HG02678 (cell line): Measurements from ENCODE around the gene ULBP2.
"Not testable (repeated sequence)": the region's sequence is repeated elsewhere in the genome, so short reads cannot be mapped to it uniquely, and the experiment has no call there.

Source experiments
- ATAC-seq: cut with Tn5 transposase; IDR thresholded peaks from one replicate; pipeline ENCODE4 v1.9.1; 2021; ENCODE audit warnings: mild to moderate bottlenecking, moderate library complexity; ENCODE audit not compliant: unreplicated experiment

Gene ULBP2

DNA sequence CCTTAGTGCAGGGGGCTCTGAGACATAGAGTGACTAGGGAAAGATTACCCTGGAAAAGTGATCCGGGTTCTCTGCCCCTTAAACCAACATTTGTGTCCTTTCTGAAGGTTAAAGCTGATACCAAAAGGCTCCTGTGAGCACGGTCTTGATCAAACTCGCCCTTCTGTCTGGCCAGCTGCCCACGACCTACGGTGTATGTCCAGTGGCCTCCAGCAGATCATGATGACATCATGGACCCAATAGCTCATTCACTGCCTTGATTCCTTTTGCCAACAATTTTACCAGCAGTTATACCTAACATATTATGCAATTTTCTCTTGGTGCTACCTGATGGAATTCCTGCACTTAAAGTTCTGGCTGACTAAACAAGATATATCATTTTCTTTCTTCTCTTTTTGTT is 6.8 kb downstream of the ULBP2 start:
- no peak for ATAC-seq

DNA sequence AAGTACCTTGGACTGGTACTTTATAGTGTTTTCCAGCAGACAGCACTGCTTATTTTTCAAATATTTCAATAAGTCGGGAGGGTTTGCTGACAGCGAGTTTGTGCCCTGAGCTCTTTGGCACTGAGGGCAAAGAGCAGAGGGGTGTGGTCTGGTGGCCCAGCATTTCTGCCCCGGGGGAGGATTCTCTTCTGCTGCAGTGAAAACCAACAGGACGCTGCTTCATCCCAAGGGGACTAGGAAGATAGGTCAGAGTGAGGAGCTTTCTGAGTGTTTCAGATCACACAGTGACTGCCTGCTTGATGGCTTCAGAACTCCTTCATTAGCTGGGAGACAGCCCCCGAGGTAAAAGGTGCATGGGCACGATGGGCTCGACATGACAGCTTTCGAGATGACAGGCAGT is 8.6 kb downstream of the ULBP2 start:
- ATAC-seq, result no peak

DNA sequence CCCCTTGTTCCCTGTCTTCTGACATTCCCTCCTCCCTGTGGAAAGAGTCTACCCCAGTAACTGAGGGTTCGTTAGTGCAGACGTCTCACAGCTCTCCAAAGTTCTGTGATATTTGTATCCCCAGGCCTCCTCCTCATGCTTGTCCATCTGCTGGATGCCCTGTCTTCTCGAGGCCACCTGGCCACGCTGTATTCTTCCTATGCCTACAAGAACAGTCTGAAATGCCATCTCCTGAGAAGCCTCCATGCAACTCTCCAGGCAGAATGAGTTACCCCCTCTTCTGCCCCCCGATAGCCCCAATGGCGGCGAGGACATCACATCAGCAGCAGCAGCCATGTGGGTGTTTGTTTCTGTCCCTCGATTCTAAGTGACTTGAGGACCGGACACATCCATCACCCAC is 9.3 kb downstream of the ULBP2 start:
- ATAC-seq, result no peak

DNA sequence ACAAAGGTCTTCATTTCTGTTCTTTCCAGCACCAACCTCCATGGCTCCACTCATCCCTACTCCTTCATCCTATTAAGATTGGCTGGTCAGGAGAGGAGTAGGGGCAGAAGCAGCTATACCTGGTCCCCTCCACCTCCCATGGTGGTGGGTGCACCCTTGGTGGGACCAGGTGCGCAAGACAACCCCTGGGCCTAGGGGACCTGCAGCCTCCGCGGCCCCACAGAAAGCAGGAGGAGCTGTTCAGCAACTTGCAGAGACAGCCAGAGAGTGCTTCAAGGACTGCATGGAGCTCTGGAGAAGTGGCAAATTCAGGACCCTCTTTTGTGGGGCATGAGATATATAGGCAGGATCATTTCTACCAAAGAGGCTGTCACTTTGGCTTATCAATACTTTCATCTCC is 9.8 kb downstream of the ULBP2 start:
- no peak for ATAC-seq

DNA sequence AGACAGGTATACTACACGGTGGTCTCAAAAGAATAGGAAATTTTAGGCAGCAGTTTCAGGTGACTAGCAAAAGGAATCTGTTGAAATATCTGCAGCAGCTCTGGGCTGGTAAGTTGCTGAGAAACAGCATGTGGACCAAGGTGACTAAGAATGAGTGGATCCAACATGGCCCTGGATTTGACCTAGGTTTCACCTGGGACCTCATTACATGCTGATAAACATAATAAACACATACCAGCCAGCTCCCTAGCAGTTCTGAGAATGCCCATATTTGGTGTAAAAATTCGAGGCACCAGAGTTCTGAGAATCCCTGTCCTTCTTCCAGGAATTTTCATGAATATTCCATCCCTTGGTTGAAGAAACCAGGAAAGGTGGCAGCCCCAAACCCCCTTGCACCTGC is 11.6 kb downstream of the ULBP2 start:
- not testable (repeated sequence) for ATAC-seq

DNA sequence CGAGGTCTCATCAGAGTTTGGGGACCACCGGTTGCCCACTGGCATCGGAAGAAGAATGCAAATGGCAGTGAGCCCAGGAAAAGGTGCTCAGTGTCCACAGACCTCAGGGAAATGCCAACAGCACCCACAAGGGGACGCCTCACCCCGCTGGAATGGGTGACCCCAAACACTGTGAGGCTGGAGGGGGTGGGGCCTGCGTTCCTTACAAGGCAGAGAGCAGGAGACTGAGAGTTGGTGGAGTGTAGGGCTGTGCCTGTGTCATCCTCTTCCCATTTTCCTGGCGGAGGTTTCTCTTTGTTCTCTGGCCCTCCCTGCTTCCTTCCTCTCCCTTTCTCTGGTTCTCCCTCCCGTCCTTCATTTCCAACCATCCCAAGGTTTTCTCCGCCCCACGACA is 12.1 kb downstream of the ULBP2 start:
- not testable (repeated sequence) for ATAC-seq

DNA sequence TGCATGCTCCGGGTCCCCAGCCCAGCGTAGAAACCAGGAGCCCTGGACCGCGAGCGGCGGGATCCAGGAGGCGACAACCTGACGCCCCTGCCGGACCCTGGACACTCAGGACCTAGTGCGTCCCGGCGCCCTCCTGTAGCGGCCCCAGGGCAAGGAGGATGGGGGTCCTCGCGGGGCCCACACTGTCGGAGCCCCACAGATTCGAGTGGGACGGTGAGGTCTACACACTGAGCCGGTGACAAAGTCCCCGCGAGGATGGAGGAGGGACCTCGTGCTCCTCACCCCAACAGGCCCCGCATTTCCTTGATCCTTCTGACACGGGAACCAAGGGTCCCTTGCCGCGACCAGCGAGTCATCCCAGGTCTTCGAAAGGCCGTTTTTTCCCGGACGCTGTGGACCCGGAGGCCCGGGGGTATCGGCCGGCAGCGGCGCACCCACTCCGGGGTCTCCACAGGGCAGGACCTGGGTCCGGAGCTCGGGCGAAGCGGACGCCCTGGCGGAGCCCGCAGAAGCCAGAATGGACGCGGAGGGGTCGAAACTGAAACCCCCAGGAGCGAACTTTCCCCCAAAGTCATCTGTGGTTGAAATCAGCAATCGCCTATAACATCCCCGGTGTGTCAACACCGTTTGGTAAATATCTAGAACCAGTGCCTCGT is 12.6 kb downstream of the ULBP2 start:
- ATAC-seq, result not testable (repeated sequence)

DNA sequence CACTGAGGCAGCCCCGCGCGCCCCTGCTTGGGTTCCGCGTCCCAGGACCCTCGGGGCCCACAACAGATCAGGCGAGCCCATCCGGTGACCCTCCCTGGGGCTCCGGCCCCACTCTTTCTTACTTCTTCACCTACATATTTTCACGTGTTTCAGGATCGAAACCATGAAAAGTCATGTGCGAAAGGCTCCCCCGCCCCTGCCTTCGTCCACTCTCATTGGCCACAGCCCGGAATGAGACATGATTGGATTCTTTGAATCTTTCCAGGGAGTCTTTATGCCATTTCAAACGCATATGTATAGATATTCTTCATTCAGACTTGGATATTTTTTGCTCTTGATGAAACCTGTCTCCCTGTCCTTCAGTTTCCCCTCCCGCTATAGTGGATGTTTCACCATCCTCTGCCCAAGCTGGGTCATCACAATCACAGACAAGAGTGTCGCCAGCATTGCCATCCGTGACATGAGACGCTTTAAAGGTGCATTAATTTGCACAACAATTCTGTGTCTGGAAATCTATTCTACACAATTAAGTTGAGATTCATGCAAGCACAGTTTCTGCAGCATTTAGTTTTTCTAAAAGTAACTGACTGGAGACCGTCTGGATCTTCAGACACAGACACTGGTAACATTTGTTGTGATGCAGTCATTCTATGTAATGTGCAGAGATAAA is 13.3 kb downstream of the ULBP2 start:
- ATAC-seq, result not testable (repeated sequence)

DNA sequence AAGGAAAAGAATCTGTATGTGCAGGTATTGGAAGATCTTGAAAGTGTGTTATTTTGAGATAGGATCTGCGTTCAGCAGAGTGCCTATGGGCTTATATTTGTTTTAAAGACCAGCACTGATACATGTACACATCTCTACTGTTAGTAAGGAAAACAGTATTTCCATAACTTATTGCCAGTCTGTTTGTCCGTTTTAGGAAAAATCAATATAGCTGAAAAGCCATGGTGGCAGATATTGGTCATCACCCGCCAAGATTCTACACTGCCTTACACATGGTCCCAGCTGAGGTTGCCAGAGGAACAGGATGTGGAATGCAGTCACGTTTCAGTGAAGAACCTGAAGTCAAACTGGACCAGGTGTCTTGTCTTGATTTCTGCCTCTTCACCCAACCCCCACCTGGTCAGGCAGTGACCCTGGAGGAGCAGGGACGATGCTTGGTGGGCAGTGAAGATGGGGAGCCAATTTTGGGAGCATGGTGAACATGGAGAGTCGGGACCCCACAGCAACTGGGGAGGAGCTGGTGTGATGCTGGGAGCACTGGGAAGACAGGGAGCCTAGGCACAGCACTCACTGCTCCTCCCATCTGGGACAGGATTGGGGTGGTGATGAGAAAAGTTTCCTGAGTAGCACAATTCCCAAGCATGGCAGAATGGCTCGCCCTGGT is 14.0 kb downstream of the ULBP2 start:
- ATAC-seq, result not testable (repeated sequence)

DNA sequence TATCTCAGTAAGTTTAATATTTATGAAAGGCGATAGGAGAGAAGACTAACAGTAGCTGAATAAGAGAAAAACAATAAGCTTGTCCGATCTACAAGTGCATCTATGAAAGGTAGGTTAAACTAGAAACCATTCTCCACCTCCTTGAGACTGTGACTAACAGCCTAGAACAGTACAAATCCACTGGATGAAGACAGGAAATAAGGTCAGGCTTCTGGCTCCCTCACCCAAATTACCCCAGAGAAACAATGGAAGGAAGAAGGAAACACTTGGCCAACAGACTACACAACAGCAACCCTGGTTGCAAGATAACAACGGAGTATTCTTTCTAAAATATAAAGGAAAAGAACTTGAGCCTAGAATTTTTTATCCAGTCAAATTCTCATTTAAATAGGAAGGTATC is 16.3 kb downstream of the ULBP2 start:
- not testable (repeated sequence) for ATAC-seq

DNA sequence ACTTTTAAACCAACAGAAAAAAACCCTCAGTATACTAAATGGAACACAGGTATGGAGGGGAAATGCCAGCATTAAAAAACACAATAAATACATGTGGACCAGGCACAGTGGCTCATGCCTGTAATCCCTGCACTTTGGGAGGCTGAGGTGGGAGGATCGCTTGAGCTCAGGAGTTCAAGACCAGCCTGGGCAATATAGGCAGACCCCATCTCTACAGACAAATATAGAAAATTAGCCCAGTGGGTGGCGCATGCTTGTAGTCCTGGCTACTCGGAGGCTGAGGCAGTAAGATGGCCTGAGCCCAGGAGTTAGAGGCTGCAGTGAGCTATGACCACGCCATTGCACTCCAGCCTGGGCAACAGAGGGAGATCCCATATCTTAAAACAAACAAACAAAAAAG is 18.0 kb downstream of the ULBP2 start:
- ATAC-seq, result not testable (repeated sequence)

DNA sequence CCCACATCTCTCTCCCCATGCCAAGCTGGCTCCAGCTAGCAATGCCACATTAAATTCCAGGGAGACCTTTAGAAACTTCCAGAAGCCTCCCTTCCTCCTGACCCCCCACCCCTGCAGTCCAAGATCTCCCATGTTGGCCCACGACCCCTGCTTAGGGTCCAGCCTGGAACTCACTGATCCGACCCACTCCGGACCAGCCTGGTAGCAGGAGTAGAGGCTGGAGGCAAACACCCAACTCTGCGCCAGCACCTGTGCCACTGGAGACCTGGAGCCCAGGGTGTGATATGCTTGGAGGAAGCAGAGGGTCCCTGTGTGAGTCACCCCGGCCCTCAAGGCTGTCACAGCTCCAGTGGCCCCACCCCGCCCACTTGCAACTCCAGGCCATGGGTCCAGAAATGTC is 18.7 kb downstream of the ULBP2 start:
- no peak for ATAC-seq

DNA sequence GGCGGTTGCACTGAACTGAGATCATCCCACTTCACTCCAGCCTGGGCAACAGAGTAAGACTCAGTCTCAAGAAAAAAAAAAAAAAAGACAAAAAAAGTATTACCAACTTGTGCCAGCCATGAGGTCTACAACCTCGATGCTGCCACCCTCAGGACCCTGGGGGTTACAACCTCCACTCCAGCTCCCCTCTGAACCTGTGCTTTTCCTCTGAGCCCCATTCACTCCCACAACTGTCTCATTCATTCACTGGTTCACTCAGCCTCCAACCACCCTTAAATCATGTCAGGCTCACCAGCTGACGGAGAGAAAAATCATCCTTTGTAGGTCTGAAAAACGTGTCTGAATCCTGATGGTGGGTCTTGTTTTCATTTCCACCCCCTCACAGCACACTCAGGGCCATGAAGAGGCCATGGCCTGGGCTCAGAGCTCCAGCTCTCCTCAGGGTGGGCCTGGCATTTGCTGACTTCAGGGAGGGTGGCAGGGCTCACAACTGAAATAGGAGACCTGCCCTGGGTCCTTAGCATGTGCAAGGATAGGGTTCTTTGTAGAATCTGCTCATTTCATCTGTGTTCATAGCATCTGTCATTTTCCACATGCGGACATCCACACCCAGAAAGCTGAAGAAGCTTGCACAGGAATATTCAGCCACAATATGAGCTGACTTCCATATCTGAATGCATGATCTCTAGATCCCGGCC is 20.1 kb downstream of the ULBP2 start:
- no peak for ATAC-seq

DNA sequence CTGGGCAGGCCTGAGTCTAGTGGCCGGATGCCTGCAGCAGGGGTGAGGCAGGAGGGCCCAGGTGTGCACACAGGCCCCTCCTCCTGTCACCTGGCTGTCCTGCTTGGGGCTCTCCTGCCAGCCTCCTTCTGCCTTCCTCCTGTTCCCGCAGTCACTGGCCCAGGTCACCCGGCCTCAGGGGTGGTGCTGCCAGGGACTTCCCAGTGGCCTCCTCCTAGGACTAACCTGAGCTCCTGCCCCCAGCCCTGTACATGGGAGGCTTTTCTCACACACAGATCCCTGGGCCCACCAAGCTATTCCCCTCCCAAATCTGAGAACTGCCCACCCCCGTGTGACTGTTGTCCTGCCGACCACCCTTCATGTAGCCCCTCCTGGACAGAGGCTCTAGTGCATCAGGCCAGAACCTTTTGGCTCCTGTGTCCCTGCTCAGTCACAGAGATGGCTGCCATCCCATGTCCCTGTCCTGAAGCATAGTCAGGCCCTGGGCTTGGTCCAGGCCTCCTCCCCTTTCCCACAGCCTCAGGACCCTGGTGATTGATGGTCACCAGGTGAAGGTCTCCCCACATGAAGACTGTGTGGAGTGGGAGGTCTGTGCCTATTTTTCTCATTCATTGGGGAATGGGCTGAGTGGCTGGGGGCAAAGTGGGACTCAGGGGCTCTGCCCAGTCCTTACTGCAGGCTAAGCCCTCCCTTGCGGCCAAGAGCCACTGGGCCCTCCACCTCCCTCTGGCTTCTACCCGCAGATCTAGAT is 20.8 kb downstream of the ULBP2 start:
- ATAC-seq, result no peak

DNA sequence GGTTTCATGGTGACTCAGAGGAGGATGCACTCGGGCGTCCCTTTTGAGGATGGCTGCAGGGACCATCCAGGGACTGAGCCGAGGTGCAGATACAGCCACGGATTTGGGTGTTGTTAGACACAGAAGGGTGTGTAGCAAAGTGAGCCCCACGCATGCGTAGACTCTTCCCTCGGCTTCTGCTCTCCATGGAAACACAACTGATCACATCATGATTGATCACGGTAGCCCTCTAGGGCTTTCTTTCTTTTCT is 21.3 kb downstream of the ULBP2 start:
- peak; percentile 27 for ATAC-seq

DNA sequence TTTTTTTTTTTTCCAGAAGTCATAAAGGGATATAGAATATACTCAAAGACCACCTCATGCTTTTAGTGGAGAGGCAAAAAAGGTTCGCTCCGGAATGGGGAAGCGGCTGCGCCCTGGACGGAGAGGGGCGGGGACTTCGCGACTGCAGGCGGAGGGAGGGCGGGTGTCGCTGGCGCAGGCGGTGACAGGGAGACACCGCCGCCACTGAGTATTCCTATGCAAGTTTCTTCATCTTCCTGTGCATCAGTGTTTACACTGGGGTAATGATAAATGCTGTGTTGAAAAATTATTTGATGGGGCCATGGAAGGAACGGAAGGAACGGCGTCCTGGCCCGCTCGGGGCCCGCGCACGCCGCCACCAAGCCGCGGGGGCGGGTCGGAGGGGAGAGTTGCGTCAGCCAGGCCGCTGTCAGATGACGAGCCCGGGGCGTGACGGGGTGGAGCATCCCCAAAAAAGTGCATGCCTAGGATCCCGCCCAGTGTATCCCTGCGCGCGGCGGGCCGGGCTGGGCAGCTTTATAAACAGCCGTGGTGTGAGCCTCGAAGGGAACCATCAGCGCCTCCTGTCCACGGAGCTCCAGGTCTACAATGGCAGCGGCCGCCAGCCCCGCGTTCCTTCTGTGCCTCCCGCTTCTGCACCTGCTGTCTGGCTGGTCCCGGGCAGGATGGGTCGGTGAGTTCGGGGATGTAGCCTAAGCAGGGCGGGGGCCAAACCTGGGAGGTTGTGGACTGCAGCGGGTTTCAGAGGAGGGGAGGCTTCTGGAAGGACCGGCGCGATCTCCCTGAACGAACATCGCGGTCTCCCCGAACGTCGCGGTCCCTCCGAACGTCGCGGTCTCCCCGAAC is 21.9 kb downstream of the ULBP2 start, which contains the start of gene ULBP1:
ULBP1 (plus strand) TSS at position 482 of the 846 bp plus-strand sequence; CDS start at position 589, 107 bp downstream.
- peak; percentile 61 for ATAC-seq

DNA sequence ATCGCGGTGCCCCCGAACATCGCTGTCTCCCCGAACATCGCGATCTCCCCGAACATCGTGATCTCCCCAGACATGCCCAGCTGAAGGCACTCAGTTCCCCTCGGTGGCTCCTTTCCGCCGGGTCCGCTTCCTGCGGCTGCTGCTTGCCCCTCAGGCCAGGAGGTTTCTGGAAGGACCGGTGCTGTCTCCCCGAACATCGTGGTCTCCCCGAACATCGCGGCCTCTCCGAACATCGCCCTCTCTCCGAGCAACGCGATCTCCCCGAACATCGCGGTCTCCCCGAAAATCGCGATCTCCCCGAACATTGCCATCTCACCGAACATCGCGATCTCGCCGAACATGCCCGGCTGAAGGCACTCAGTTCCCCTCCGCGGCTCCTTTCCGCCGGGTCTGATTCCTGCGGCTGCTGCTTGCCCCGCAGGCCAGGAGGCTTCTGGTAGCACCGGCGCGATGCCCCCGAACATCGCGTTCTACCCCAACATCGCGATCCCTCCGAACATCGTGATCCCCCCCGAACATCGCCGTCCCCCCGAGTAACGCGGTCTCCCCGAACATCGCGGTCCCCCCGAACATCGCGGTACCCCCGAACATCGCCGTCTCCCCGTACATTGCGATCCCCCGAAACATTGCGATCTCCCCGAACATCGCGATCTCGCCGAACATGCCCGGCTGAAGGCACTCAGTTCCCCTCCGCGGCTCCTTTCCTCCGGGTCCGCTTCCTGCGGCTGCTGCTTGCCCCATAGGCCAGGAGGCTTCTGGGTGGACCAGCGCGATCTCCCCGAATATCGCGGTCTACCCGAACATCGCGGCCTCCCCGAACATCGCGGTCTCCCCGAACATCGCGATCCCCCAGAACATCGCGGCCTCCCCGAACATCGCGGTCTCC is 22.7 kb downstream of the ULBP2 start:
- no peak for ATAC-seq

DNA sequence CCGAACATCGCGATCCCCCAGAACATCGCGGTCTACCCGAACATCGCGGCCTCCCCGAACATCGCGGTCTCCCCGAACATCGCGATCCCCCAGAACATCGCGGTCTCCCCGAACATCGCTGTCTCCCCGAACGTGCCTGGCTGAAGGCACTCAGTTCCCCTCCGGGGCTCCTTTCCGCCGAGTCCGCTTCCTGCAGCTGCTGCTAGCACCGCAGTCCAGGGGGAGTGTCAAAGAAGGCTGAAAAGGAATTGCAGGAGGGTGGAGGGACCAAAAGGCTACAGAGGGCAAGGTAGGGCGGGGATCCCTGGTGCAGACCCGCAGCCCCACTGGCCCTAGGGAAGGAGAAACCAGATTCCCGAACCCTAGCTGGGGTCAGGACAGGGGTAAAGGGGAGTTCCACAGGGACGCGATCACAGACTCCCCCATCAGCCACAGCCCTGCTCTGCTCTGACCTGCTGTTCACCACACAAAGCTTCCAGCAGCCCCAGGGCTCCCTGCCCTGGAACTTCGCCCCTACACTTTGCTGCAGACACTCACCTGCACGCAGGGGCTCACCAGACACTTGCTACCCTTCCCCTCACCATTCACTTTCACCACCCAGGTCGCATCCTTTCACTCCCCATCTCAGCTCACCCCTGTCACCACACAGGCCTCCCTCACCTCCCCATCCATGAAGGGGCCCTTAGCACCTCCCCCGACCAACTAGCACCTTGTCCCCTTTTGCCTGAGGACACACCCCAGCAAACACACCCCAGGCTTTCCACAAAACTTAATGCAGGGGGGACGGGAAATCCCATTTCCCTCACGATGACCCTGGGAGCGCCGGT is 23.6 kb downstream of the ULBP2 start:
- ATAC-seq, result no peak
